Daoy (cell line): ENCODE results near the gene SLC25A19. TPM values are rescaled to one million over a fixed set of nuclear protein-coding genes. Genes with fewer than 3 reads are reported as not detected.
A peak's percentile ranks its signal among the peaks of the same experiment; 100 is the strongest.
"Not testable (repeated sequence)": the region's sequence is repeated elsewhere in the genome, so short reads cannot be mapped to it uniquely, and the experiment has no call there.

Source experiments
- DNase-seq: peaks from one replicate; pipeline ENCODE4 v3.0.0-alpha.2; 2015; ENCODE audit warnings: low read depth
- total RNA-seq: library from RNA; depleted of rRNA; stranded (reverse); fragments of >200 nt; shearing (Covaris generic); gene quantifications from 2 replicates; pipeline ENCODE4 v1.2.3, GENCODE V29; 2014

Gene SLC25A19
- total RNA-seq, 1 experiment from 2014 or later = 30.9 TPM

DNA sequence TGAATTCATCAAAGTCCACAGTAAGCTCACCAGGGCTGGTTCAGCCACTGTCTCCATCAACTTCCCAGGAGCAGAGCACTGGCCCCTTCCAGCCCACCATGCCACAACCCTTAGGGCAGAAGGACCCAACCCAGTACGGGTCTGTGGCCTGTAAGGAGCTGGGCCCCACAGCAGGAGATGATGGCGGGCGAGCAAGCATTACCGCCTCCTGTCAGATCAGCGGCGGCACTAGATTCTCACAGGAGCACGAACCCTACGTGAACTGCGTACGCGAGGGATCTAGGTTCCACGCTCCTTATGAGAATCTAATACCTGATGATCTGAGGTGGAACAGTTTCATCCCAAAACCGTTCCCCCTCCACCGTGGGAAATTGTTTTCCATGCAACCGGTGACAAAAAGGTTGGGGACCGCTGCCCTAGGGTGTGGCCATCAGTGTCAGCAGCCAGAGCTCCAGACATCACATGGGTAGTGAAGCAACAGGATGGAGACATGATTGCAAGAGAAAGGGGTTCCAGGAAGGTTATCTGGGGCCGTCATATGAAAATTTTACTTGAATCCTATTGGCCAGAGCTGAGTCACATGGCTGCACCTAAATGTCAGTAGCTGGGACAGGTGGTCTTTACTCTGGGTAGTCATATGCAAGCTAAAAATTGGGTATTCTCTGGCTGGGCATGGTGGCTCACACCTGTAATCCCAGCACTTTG is 12.4 kb upstream of the SLC25A19 start:
- DNase-seq = no peak

DNA sequence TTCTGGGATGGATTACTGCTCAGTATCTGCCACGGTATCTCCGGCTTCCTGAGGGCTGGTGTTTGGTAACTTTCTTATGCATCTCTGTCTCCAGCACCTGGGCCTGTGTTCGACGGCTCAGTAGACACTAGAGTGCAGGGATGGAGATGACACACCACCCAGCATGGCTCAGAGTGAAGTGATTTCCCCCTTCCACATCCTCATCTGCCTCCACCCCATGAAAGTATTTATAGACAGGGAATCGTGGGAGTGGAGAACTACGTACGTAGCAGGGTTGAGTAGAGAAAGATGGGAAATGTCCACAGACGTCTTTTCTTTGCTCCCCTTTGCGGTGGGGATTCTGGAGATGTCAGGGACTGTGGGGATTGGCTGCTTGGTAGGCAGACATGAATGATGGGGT is 11.8 kb upstream of the SLC25A19 start:
- no peak for DNase-seq

DNA sequence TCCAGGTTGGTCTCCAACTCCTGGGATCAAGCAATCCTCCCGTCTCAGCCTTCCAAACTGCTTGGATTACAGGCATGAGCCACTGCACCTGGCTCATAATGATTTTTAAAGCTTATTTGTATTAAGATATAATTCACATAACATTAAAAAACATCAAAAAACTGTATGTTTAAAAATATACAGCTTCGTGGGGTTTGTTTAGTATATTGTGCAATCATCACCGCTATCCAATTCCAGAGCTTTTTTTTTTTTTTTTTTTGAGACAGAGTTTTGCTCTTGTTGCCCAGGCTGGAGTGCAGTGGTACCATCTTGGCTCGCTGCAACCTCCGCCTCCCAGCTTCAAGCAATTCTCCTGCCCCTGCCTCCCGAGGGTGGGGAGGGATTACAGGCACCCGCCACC is 11.0 kb upstream of the SLC25A19 start:
- DNase-seq = no peak

DNA sequence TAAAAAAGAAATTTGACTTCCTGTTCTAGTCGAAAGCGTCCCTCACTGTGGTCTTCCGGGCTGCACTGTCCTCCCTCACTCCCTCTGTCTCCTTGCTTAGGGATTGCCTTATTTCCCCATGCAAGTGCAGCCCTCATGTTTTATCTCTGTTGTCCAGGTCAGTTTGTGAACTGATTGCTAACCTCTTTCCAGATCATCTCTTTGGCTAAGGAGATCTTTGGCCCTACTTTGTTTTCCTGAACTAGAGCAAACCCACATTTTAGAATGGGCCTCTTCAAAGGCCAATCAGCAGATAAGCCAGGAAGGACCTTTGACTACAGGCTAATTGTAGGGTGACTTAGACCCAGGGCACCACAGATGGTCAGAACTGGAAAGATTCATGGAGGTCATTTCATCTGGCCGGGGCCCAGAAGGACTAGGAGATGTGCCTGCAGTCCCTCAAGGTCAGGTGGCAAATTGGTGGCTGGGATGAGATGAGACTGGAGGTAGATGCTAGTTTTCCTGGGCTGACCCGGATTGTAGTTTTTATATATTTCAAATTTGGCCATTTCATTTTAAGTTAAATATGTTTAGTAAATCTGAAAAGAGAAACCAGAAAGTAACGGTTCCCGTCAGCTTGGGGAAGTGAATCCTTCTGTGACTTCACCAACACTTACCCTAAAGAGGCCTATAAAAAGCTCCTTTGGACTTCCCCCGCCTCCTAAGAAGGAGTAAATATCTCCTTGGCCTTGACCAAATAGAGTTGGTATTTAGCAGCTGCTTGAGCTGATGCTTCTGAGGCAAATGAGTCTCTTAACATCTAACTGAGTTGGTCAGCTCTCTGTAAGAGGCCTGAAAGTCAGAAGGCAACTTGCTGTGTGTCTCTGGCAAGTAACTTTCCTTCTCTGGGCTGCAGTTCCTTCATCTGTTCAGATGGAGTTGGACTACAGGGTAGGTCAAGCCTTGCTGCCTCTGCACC is 6.2 kb upstream of the SLC25A19 start:
- DNase-seq = no peak

DNA sequence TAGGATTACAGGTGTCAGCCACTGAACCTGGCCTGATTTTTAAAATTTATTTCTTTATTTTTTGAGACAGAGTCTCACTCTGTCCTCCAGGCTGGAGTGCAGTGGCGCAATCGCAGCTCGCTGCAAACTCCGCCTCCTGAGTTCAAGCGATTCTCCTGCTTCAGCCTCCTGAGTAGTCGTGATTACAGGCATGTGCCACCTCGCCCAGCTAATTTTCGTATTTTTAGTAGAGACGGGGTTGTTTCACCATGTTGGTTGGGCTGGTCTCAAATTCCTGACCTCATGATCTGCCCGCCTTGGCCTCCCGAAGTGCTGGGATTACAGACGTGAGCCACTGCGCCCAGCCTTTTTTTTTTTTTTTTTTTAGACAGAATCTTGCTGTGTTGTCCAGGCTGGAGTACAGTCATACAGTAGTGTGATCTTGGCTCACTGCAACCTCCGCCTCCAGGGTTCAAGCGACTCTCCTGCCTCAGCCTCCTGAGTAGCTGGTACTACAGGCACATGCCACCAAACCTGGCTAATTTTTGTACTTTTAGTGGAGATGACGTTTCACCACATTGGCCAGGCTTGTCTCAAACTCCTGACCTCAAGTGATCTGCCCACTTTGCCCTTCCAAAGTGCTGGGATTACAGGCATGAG is 3.7 kb upstream of the SLC25A19 start:
- not testable (repeated sequence) for DNase-seq

DNA sequence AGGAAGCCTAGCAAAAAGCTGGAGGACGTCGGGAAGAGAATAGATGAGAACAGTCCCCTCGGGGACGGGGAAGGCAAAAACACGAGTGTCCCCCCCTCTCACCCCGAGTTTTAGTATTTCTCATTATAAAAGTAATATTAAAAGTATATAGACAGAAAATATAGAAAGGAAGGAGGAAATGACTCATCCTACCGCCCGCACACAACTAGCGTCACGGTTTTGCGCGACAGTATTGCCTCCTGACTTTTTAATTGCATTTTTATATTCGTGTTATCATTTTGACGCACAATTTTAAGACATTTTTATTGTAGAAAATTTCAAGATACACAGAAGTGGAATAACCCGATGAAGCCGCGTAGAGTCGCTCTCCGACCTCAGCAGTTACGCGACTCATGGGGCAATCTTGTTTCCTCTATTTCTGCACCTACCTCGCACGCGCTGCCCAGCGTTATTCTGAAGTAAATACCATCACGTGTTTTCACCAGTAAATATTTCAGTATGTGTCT is 652 bp upstream of the SLC25A19 start:
- peak; percentile 57 for DNase-seq

DNA sequence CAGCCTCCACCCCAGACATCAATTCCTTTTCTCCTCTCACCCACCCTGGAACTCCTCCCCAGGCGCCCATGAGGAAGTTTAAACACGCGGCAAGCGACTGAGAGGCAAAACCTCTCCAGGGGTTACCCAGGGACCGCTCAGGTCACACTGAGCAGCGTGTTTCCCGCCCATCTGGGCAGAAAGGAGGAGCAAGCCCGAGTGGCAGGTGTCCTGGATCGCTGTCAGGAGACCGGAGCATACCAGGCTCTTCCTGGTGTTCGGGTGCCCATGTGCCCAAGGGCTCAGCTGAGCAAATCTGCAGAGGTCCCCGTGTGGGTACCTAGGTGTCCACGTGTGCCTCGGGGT is 491 bp downstream of the SLC25A19 start:
- DNase-seq = no peak

DNA sequence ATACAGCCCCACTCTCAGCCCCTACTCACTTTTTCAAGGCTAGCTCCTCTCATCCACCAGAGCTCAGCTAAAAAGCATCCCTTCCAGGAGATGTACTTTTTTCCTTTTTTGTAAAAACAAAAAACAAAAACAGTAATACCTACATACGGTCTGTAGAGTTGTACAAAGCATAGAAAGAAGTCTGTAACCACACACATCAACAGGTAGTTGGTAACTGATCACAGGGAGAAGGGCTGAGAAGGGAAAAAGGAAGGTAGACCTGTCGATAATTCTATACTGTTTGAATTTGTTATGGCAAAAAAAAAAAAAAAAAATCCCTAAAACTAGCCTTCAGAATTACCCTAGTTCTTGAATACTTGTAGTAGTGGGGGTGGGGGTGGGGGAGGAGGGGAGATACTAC is 874 bp downstream of the SLC25A19 start:
- no peak for DNase-seq

DNA sequence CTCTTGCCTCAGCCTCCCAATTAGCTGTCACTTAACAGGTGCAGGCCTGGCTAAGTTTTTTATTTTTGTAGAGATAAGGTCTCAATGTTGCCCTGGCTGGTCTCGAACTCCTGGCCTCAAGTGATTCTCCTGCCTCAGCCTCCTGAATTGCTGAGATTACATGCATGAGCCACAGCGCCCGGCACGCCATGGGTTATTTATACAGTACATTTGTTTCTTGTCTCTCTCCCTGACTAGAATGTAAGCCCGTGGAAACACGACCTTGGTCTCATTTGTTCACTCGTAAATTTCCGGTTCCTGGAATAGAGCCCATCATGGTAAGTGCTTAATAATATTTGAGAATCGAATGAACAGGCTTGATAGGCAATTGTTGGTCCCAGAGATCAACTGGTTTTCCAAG is 2.0 kb downstream of the SLC25A19 start:
- DNase-seq = no peak

DNA sequence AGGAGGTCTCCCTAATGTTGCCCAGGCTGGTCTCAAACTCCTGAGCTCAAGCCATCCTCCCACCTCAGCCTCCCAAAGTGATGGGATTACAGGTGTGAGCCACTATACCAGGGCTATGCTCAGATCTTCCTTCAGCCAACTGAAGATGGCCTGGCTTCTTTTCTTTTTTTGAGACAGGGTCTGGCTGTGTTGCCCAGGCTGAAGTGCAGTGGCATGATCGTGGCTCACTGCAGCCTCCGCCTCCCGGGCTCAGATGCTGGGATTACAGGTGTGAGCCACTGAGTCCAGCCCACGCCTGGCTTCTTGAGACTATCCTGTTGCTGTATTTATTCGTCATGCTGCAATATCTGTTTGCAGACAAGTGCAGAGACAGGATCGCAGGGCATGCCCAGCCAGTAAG is 4.1 kb downstream of the SLC25A19 start:
- DNase-seq = no peak

DNA sequence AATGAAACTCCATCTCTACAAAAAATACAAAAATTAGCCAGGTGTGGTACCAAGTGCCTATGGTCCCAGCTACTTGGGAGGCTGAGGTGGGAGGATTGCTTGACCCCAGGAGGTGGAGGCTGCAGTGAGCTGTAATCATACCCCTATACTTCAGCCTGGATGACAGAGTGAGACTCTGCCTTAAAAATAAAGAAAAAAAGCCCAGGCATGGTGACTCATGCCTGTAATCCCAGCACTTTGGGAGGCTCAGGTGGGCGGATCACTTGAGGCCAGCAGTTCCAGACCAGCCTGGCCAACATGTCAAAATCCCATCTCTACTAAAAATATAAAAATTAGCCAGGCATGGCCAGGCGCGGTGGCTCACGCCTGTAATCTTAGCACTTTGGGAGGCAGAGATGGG is 9.0 kb downstream of the SLC25A19 start:
- not testable (repeated sequence) for DNase-seq

DNA sequence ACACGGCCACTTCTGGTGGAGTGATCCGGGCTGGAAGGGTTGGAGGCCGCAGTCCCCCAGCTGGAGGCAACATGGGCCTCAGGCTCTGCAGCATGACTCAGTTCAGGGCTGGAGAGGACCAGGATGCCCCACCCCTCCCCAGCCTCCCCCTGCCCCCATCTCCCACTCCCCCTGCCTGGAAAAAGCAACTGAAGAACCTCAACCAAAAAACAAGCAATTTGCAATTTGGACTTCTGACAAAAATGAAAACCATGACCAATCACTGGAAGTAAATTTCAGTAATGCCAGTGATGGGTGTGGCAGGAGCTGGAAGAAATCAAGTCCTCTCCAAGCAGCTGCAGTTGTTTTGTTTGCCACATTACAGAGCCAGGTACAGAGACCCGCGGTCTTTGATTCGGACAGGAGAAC is 11.6 kb downstream of the SLC25A19 start:
- no peak for DNase-seq

DNA sequence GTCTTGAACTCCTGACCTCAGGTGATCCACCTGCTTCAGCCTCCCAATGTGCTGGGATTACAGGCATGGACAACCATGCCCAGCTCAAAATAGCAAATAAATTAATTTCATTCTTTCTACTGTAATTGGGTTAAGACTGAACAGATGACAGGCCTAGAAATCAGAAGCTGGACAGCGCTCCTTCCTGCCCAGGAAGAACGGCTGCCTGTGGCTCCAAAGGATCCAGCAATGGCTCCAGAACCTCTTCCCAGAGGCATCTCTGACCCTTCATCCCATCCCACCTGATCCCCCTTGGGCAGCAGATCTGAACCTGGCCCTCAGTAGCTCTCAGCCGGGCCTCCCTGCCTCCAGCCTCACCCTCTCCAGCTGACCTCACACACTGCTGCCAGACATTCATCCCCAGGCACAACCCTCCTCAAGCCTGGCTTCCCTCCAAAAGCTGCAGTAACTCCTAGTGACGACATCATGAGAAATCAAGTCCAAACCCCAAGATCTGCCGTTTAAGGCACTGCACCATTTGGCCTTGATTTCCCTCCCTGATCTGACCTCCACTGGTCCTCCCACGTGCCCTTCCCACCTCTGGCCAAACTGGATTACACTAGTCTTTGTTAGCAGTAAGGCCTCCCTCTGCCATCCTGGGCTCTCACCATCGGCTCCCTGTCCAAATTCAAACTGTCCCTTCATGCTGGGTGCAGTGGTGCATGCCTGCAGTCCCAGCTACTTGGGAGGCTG is 15.1 kb downstream of the SLC25A19 start:
- peak; percentile 77 for DNase-seq

DNA sequence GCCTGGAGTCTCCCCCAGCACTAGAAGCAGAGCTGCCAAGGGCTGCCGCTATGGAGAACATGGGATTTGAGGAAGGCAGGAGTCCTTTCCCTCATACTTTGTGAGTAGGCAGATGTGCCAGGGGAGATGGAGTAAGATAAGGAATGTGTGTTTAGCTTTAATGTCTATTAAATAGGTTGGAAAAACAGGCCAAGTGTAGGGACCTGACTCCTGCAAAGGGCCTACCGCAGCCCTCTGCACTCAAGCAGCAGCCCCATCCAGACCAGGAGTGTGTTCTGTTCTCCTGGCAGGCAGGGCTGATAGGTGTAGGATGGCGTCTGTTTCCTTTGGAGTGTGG is 16.4 kb downstream of the SLC25A19 start:
- DNase-seq = no peak

DNA sequence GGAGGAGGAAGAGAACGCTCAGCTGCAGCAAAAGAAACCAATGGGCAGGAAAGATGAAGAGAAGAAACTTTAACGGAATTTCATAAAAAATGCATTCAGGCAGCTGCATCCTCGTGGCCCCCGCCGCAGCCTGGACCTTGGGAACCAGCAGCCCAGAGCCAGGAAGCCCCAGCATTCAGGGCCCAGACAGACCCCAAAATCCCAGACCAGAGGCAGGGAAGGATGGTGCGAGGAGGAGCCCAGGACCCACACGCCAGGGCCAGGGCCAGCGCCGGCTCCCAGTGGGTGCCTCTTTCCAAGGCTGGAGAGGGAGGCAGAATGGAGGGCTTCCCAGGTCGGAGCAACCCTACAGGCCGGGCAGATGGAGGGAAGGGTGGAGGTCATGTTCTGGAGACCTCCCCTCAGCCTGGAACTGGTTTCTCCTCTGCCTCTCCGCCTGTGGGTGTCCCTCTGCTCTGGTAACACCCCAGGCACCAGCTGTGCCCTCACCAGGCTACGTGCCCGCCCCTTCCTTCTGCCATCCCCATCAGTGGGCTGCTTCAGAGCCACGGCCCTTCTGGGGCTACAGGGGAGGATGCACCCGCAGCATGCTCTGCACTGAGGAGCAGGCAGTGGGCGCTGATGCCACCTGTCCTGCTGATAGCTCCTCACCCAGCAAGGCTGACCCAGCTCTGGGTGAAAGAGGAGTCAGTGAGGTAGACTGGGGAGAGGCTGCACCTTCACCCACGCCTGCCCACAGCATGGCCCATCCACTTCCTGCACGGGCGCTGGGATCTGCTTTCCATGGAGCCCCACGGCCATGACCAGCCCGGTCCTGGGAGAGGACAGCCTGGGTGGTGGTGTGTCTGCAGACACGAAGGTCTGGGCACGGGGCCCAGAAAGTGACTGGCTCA is 17.0 kb downstream of the SLC25A19 start:
- peak; percentile 21 for DNase-seq

DNA sequence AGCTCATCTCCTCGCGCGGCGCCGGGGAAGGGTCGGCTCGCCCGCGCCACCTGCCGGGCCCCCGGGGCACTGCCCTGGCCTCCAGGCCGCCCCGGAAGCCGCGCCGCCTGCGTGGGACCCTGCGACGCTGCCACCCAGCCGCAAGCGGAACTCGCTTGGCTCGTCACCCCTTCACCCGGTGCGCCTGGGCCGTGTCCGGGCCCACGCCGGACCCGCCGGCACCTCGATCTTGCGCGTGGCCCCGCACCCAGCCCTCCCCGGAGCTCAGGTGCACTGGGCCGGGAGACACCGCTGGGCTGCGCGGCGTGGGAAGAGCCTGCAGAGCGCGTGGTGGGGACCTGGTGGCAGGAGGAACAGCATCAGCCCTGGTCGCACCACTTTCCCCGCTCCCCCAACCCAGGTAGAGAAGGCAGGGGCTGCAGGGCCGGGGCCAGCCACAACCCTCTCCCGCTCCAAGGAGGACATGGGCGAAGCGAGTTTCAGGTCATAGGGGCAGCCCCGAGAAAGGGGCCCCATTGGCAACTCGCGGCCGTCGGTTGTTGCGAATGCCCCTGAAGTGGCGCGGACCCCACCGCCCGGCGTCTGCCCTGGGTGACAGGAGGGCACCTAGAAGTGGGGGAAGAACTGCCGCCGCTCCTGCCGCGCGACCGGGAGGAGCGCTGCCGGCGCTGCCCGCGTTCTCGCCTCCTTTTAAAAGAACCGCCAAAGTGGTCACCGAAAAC is 17.8 kb downstream of the SLC25A19 start:
- DNase-seq = peak; percentile 88

DNA sequence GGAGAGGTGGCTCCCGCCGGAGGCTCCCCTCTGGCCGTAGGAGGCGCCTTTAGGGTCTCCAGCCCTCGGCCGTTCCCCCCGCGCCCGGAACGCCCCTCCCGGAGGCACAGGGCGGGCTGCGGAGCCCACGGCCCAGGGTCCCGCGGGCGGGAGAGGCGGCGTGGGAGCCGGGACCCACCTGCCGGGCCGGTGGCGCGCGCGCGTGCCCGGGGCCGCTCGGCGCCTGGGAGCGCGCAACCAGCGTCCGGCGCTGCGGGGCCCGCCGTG is 18.3 kb downstream of the SLC25A19 start, which contains the start of gene MIF4GD:
MIF4GD (minus strand) TSS at position 266 of the 267 bp plus-strand sequence. CDS start 1,036 bp downstream, outside the sequence.
- DNase-seq = no peak

DNA sequence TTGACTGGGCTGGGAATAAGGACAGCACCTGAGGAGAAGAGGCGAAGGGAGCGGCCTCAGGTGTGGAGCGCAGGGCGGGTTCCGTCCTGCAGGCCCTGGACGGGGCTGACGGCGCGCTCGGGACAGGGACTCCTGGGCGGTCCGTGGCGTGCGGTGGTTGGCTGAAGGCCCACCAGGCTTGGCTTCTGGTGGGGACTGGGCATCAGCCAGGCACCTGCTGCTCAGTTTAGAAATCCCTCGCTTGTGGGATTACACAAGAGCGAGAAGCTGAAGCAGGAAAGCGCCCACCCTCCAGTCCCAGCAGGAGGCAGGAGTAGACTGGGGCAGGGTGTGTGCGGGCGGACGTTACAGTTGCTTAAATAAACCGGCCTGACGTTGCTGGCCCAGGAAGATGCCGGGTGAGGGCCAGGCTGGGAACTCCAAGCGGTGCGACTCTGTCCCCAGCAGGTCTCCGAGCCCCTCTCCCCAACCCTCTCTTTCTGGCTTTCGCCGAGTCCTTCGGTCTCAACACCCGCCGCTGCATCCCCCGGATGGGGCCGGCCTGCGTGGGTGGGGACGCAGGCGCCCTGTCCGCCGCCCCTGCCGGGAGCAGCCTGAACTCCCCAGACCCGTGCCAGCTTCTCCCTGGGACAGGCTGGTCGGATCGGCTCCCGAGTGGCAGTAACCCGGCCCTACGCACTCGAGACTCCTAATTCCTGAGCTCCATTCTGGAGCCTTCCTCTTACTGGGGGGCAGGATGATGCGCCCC is 18.8 kb downstream of the SLC25A19 start:
- peak; percentile 82 for DNase-seq

DNA sequence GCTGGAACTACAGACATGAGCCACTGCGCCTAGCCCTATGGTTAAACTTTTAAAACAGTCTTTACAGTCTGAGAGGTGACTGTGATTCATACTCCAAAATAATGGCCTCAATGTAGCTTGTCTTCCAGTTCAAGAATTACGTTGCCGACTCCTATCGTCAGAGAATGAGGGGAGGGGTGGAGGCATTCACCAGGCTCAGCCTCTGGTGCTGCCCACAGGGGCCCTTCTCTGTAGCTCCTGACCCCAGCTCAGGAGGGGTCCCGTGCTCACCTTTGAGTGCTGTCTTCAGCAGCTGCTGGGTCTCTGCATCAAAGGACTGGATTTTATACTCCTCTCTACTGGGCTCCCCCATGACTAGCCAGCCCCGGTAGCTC is 19.4 kb downstream of the SLC25A19 start:
- peak; percentile 19 for DNase-seq
